Measurements from ENCODE around the gene SCGB1D4.

DNA sequence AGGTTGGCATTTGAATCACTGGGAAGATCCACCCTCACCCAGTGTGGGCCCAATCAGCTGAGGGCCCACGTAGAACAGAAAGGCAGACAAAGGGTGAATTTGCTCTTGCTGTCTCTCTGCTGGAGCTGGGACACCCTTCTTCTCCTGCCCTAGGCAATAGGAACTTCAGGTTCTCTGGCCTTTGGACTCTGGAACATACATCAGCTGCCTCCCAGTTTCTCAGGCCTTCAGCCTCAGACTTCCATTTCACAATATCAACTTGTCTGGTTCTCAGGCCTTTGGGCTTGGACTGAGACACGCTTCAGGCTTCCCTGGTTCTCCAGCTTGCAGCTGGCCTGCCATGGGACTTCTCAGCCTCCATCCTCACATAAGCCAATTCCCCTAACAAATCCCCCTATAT is 23.6 kb upstream of the SCGB1D4 start:
- TF ChIP-seq PML (IDR thresholded peaks at IDR 0.05; ENCODE audit: low read length) = no peak
- TF ChIP-seq EZH2 (IDR thresholded peaks at IDR 0.05; ENCODE audit: borderline replicate concordance, control insufficient read depth, low read depth, low read length) = no peak
- no peak for TF ChIP-seq FOXM1 (IDR thresholded peaks at IDR 0.05; ENCODE audit: low read depth, low read length)
- TF ChIP-seq ZSCAN29 (IDR thresholded peaks at IDR 0.05) = no peak
- no peak for TF ChIP-seq FOS (IDR thresholded peaks at IDR 0.05; ENCODE audit: borderline replicate concordance, extremely low read depth, insufficient read length)
- TF ChIP-seq, protein P1, sequence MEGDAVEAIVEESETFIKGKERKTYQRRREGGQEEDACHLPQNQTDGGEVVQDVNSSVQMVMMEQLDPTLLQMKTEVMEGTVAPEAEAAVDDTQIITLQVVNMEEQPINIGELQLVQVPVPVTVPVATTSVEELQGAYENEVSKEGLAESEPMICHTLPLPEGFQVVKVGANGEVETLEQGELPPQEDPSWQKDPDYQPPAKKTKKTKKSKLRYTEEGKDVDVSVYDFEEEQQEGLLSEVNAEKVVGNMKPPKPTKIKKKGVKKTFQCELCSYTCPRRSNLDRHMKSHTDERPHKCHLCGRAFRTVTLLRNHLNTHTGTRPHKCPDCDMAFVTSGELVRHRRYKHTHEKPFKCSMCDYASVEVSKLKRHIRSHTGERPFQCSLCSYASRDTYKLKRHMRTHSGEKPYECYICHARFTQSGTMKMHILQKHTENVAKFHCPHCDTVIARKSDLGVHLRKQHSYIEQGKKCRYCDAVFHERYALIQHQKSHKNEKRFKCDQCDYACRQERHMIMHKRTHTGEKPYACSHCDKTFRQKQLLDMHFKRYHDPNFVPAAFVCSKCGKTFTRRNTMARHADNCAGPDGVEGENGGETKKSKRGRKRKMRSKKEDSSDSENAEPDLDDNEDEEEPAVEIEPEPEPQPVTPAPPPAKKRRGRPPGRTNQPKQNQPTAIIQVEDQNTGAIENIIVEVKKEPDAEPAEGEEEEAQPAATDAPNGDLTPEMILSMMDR (IDR thresholded peaks at IDR 0.05 in 2 of 3, conservative IDR thresholded peaks at IDR 0.05 in 1 of 3; ENCODE audit: control insufficient read depth in 2 of 3, extremely low read depth in 1 of 3, insufficient read depth in 1 of 3, low read depth in 3 of 3, low read length in 3 of 3) = no peak
- TF ChIP-seq CREM (IDR thresholded peaks at IDR 0.05; ENCODE audit: low read depth) = no peak
- TF ChIP-seq, protein P2, sequence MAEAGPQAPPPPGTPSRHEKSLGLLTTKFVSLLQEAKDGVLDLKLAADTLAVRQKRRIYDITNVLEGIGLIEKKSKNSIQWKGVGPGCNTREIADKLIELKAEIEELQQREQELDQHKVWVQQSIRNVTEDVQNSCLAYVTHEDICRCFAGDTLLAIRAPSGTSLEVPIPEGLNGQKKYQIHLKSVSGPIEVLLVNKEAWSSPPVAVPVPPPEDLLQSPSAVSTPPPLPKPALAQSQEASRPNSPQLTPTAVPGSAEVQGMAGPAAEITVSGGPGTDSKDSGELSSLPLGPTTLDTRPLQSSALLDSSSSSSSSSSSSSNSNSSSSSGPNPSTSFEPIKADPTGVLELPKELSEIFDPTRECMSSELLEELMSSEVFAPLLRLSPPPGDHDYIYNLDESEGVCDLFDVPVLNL (IDR thresholded peaks at IDR 0.05; ENCODE audit: low read depth, low read length) = no peak
- TF ChIP-seq POLR2AphosphoS5 (IDR thresholded peaks at IDR 0.05; ENCODE audit: low read length) = no peak

Data from GM12878 (cell line).